Effector memory CD8-positive, alpha-beta T cell (primary cell): ENCODE data around the gene GRIN2D.
A peak's percentile ranks its signal among the peaks of the same experiment; 100 is the strongest.

Experiments
- ATAC-seq: fragments of 150-1000 bp; cut with Tn5 transposase; replicated peaks from 2 replicates; pipeline ENCODE4 v1.10.0; 2021; ENCODE audit warnings: mild to moderate bottlenecking, moderate library complexity
- DNase-seq, 3 experiments: peaks; one replicate each; pipeline ENCODE4 v3.0.0; 2021
- H3K27ac Mint-ChIP-seq, 2 donors: one replicate each; pipeline ENCODE4 v1.8.0; 2022; ENCODE audit warnings: mild to moderate bottlenecking in 2 of 2, mixed read lengths in 2 of 2, moderate library complexity in 2 of 2
- H3K27me3 Mint-ChIP-seq, 2 donors: one replicate each; pipeline ENCODE4 v1.8.0; 2022; ENCODE audit warnings: mixed read lengths in 2 of 2
- H3K36me3 Mint-ChIP-seq: one replicate; pipeline ENCODE4 v1.8.0; 2022; ENCODE audit warnings: mild to moderate bottlenecking, moderate library complexity, mixed read lengths; ENCODE audit not compliant: insufficient read depth
- H3K4me1 Mint-ChIP-seq, 2 donors: one replicate each; pipeline ENCODE4 v1.8.0; 2022; ENCODE audit warnings: low read depth in 2 of 2, mixed read lengths in 2 of 2
- H3K4me3 Mint-ChIP-seq, 2 donors: one replicate each; pipeline ENCODE4 v1.8.0; 2022; ENCODE audit warnings: mild to moderate bottlenecking in 2 of 2, mixed read lengths in 2 of 2, moderate library complexity in 2 of 2
- H3K9me3 Mint-ChIP-seq, 2 donors: one replicate each; pipeline ENCODE4 v1.8.0; 2022; ENCODE audit warnings: mixed read lengths in 2 of 2
- total RNA-seq, 9 experiments: gene quantifications; one replicate each; lab custom pipeline; 2026; lab: John Stamatoyannopoulos, UW

GRIN2D gene
- total RNA-seq, result 0 to 0.63 (median 0.23) reads per million in 9 experiments

- H3K4me3 Mint-ChIP-seq, result peak within 1 kb of the TSS; percentile 93 to 95
- peaks cover 32 to 51% of the 10 kb centered on the region in 2 donors for H3K27me3 Mint-ChIP-seq
- no peaks in the 10 kb centered on the region for H3K9me3 Mint-ChIP-seq
- ATAC-seq (no peak), DNase-seq (no peak)
- H3K4me1 Mint-ChIP-seq, result peaks cover 35 to 58% of the 10 kb centered on the region in 2 donors
- peak within 1 kb of the TSS; percentile 58 to 80 for H3K27ac Mint-ChIP-seq
- H3K36me3 Mint-ChIP-seq, result peaks cover 12% of the 10 kb centered on the region
Observed at GRCh38 chr19:48393559-48394330, at the start of gene GRIN2D. Gene GRIN2D (plus strand): TSS chr19:48393668. CDS start chr19:48398393, 4,725 bp downstream.

DNA sequence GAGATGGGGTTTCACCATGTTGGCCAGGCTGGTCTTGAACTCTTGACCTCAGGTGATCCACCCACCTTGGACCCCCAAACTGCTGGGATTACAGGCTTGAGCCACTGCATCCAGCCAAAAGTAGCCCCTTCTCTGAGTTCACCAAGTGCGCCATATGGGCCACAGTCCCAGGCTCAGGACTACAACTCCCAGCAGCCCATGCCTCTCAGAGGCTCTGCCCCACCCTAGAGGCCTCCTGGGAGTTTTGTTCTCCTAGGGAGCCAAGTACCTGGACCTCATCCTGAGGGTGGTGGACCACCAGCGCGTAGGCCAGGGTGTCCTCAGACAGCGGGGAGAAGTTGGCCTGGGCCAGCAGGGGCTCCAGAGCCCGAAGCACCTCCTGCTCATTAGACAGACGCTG lies 48.6 kb upstream of the GRIN2D start:
- Mint-ChIP-seq H3K27ac (no peak overlapping the region), H3K4me3 (no peak overlapping the region), H3K36me3 (peaks cover 3% of the 10 kb centered on the region), H3K9me3 (no peaks in the 10 kb centered on the region), H3K4me1 (no peaks in the 10 kb centered on the region), H3K27me3 (no peaks in the 10 kb centered on the region)
- DNase-seq (no peak), ATAC-seq (no peak)

GRCh38 chr19:48346191-48346590 lies 47.3 kb upstream of the GRIN2D start:
- DNase-seq (no peak), ATAC-seq (no peak)
- H3K9me3 Mint-ChIP-seq, result no peaks in the 10 kb centered on the region
- peaks cover 1 to 2% of the 10 kb centered on the region in 2 donors for H3K4me1 Mint-ChIP-seq
- peak overlapping the region in 1 of 2 donors; percentile 49 for H3K27ac Mint-ChIP-seq
- H3K4me3 Mint-ChIP-seq, result no peak overlapping the region
- H3K36me3 Mint-ChIP-seq, result peaks cover 3% of the 10 kb centered on the region
- H3K27me3 Mint-ChIP-seq, result no peaks in the 10 kb centered on the region

DNA sequence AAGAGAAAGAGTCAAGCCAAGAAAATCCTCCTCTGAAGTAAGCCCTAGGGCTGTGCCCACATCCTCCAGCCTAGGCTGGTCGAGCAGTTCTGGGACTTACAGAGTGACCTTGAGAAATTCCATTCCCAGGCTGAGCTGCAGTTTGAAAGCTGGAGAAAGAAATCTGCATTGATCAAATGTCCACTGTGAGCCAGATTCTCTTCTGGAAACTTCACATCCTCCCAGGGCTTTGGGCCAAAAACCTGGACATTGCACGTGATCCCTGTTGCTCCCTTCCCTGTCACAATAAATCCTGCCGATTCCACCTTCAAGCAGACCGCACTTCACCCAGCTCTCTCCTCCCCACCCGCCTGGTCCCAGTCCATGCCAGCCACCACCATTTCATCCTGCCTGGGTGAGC lies 45.4 kb upstream of the GRIN2D start:
- H3K27me3 Mint-ChIP-seq, result no peaks in the 10 kb centered on the region
- peaks cover 5 to 6% of the 10 kb centered on the region in 2 donors for H3K4me1 Mint-ChIP-seq
- ATAC-seq (no peak), DNase-seq (no peak)
- no peaks in the 10 kb centered on the region for H3K9me3 Mint-ChIP-seq
- H3K36me3 Mint-ChIP-seq, result peaks cover 3% of the 10 kb centered on the region
- no peak overlapping the region for H3K4me3 Mint-ChIP-seq
- H3K27ac Mint-ChIP-seq, result peak overlapping the region; percentile 18 to 59

- H3K36me3 Mint-ChIP-seq, result peaks cover 3% of the 10 kb centered on the region
- H3K27me3 Mint-ChIP-seq, result no peaks in the 10 kb centered on the region
- H3K4me1 Mint-ChIP-seq, result peaks cover 5 to 6% of the 10 kb centered on the region in 2 donors
- H3K27ac Mint-ChIP-seq, result peak overlapping the region; percentile 18 to 59
- DNase-seq, result no peak
- no peaks in the 10 kb centered on the region for H3K9me3 Mint-ChIP-seq
- H3K4me3 Mint-ChIP-seq, result no peak overlapping the region
- no peak for ATAC-seq
Observed at GRCh38 chr19:48348737-48349136, 44.7 kb upstream of the GRIN2D start.

DNA sequence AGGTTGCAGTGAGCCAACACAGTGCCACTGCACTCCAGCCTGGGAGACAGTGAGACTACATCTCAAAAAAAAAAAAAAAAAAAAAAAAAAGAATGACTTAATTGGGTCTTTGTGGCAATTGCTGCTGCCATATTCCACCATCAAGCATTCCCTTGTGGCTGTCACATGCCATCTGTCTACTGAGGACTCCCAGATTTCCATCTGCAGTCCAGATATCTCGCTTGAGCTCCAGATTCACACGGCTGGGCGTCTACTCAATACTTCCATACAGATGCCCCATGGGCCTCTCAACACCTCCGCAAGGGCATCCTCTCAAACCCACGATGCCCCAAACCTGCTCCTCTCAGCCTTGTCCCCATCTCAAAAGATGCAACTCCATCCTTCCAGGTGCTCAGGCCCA lies 42.6 kb upstream of the GRIN2D start:
- Mint-ChIP-seq H3K4me1 (peaks cover 5 to 6% of the 10 kb centered on the region in 2 donors), H3K27ac (peak overlapping the region in 1 of 2 donors; percentile 27), H3K4me3 (no peak overlapping the region), H3K9me3 (no peaks in the 10 kb centered on the region), H3K27me3 (no peaks in the 10 kb centered on the region), H3K36me3 (peaks cover 3% of the 10 kb centered on the region)
- DNase-seq (no peak), ATAC-seq (no peak)

- Mint-ChIP-seq H3K27me3 (no peaks in the 10 kb centered on the region), H3K4me1 (peaks cover 5 to 6% of the 10 kb centered on the region in 2 donors), H3K27ac (peak overlapping the region in 1 of 2 donors; percentile 27), H3K9me3 (no peaks in the 10 kb centered on the region), H3K36me3 (peaks cover 3% of the 10 kb centered on the region), H3K4me3 (no peak overlapping the region)
- peak; percentile 89 for ATAC-seq
- DNase-seq, result peak; percentile 73 to 74 (median 74)
Observed at GRCh38 chr19:48351341-48351752, 42.1 kb upstream of the GRIN2D start.

DNA sequence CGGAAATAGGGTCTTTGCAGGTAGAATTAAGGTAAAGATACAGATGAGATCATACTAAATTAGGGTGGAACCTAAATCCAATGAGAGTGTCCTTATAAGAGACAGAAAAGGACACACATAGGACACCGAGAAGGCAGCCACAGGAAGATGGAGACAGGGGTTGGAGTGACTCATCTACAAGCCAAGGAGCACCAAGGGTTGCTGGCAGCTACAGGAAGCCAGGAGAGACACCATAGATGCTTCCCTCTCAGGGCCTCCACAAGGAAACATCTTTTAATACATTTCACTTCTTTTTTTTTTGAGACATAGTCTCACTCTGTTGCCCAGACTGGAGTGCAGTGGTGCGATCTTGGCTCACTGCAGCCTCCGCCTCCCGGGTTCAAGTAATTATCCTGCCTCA lies 39.8 kb upstream of the GRIN2D start:
- ATAC-seq (no peak), DNase-seq (no peak)
- Mint-ChIP-seq H3K4me3 (no peak overlapping the region), H3K4me1 (peaks cover 5 to 6% of the 10 kb centered on the region in 2 donors), H3K27me3 (no peaks in the 10 kb centered on the region), H3K9me3 (no peaks in the 10 kb centered on the region), H3K27ac (no peak overlapping the region), H3K36me3 (peaks cover 2% of the 10 kb centered on the region)

- no peak for DNase-seq
- Mint-ChIP-seq H3K36me3 (peaks cover 2% of the 10 kb centered on the region), H3K27ac (peak overlapping the region in 1 of 2 donors; percentile 58), H3K9me3 (no peaks in the 10 kb centered on the region), H3K27me3 (no peaks in the 10 kb centered on the region), H3K4me3 (no peak overlapping the region), H3K4me1 (peaks cover 5 to 6% of the 10 kb centered on the region in 2 donors)
- ATAC-seq, result no peak
Observed at GRCh38 chr19:48354332-48354992, 39.0 kb upstream of the GRIN2D start.

DNA sequence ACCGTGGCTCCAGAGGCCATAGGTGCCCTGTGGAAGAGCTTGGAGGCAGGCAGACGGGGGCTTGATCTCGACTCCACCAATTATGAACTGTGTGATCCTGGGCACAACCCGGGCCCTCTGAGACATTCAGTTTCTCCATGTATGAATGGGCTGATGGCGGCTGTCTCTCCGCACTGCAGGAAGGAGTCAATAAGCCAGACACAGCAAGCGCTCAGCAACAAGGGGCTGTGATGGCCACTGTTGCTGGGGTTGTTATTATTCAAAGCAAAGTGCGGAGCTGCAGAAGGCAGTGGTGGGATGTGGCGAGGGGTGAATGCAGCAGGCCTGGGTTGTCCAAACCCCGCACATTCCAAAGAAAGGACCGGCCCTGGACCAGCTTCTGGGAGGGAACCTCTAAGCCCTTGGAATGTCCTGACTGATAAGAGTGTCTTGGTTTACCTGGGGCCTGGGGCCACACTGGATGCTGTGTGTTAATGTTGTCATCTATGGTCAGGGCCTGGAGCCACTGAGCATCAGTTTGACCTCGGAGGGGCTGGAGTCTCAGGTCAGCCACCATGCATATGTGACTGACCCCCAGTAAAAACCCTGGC lies 38.0 kb upstream of the GRIN2D start:
- DNase-seq, result no peak
- H3K4me1 Mint-ChIP-seq, result peaks cover 5 to 6% of the 10 kb centered on the region in 2 donors
- H3K36me3 Mint-ChIP-seq, result peaks cover 2% of the 10 kb centered on the region
- no peaks in the 10 kb centered on the region for H3K27me3 Mint-ChIP-seq
- H3K27ac Mint-ChIP-seq, result no peak overlapping the region
- no peak overlapping the region for H3K4me3 Mint-ChIP-seq
- no peaks in the 10 kb centered on the region for H3K9me3 Mint-ChIP-seq
- ATAC-seq, result no peak

GRCh38 chr19:48359123-48359522 lies 34.3 kb upstream of the GRIN2D start:
- no peak overlapping the region for H3K27ac Mint-ChIP-seq
- H3K4me3 Mint-ChIP-seq, result no peak overlapping the region
- no peak for DNase-seq
- no peak for ATAC-seq
- peaks cover 8% of the 10 kb centered on the region for H3K36me3 Mint-ChIP-seq
- peaks cover 10 to 13% of the 10 kb centered on the region in 2 donors for H3K4me1 Mint-ChIP-seq
- H3K27me3 Mint-ChIP-seq, result no peaks in the 10 kb centered on the region
- no peaks in the 10 kb centered on the region for H3K9me3 Mint-ChIP-seq

DNA sequence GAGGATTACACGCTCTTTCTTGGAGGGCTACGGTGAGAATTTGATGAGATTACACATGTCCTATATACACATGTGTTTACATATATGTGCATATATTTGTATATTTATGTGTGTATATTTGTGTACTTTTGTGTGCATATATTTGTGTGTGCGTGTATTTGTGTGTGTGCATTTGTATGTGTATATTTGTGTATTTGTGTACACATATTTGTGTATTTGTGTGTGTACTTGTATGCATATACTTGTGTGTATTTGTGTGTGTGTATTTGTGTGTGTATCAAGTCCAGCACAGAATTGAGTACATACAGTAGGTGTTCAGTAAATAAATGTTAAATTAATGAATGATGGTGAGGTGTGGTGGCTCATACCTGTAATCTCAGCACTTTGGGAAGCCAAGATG lies 31.6 kb upstream of the GRIN2D start:
- no peak overlapping the region for H3K4me3 Mint-ChIP-seq

DNA sequence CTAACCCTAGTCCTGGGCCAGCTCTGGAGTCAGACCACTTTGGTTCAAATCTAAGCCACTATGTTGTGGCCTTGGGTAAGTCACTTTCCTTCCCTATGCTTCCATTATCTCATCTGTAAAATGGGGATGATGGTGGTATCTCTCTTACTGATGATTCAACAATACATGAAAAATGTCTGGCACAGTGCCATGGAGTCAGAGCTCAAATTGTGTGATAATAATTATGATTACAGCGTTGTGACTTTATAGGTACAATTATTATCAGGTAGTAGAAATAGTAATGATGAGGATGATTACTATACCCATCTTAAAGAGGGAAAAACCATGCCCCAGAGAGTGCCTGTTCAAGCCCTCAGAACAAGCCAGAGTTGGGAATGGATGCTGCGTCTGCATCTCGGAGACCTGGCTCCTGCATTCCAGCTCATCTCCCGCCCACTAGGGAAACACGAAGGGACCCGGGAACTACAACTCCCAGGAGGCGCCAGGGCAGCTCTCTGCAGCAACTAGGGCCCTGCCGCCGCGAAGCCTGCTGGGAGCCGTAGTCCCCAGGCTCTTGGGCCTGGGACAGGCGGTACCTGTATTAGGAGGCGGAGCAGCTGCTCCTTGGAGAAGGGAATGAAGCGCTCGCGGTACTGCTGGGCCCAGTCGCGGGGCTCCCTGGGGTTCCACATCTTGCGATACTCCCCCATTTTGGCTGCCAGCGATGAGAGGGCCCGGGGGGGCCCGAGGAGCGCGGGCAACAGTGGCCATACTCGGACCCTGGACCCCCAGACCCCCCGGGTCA lies 30.6 kb upstream of the GRIN2D start:
- ATAC-seq (peak; percentile 58), DNase-seq (peak; percentile 81 to 82 (median 82))
- Mint-ChIP-seq H3K4me3 (peak overlapping the region; percentile 82 to 85), H3K4me1 (peaks cover 11 to 16% of the 10 kb centered on the region in 2 donors), H3K36me3 (peaks cover 9% of the 10 kb centered on the region), H3K9me3 (no peaks in the 10 kb centered on the region), H3K27ac (peak overlapping the region; percentile 88 to 91), H3K27me3 (no peaks in the 10 kb centered on the region)

More for the DNA sequence above, 31.6 kb upstream of the GRIN2D start:
- peaks cover 12% of the 10 kb centered on the region for H3K36me3 Mint-ChIP-seq
- peaks cover 11 to 16% of the 10 kb centered on the region in 2 donors for H3K4me1 Mint-ChIP-seq
- H3K9me3 Mint-ChIP-seq, result no peaks in the 10 kb centered on the region
- ATAC-seq, result no peak
- no peaks in the 10 kb centered on the region for H3K27me3 Mint-ChIP-seq
- no peak overlapping the region for H3K27ac Mint-ChIP-seq
- no peak for DNase-seq
